HG03196 (cell line): Measurements from ENCODE around the gene KCNA10.

Source experiments
- ATAC-seq: cut with Tn5 transposase; IDR thresholded peaks from one replicate; pipeline ENCODE4 v1.9.1; 2021; ENCODE audit not compliant: unreplicated experiment

The KCNA10 gene

GRCh38 chr1:110502402-110503151, 16.4 kb downstream of the KCNA10 start:
- ATAC-seq, result no peak

- ATAC-seq, result no peak
Observed at GRCh38 chr1:110501488-110502132, 17.4 kb downstream of the KCNA10 start.

GRCh38 chr1:110498270-110498669, 20.7 kb downstream of the KCNA10 start:
- no peak for ATAC-seq

- ATAC-seq, result no peak
Observed at GRCh38 chr1:110495926-110496600, 22.9 kb downstream of the KCNA10 start.

- no peak for ATAC-seq
Observed at GRCh38 chr1:110494522-110495406, 24.2 kb downstream of the KCNA10 start.

- ATAC-seq, result no peak
Observed at GRCh38 chr1:110494036-110494435, 24.9 kb downstream of the KCNA10 start.

GRCh38 chr1:110493059-110493699, 25.8 kb downstream of the KCNA10 start:
- ATAC-seq, result no peak

GRCh38 chr1:110492573-110492972, 26.4 kb downstream of the KCNA10 start:
- ATAC-seq, result no peak

- ATAC-seq, result no peak
Observed at GRCh38 chr1:110490791-110491451, 28.1 kb downstream of the KCNA10 start.

GRCh38 chr1:110489973-110490542, 28.9 kb downstream of the KCNA10 start:
- ATAC-seq, result no peak

- ATAC-seq, result no peak
Observed at GRCh38 chr1:110489406-110489805, 29.6 kb downstream of the KCNA10 start.

GRCh38 chr1:110488867-110489266, 30.1 kb downstream of the KCNA10 start:
- ATAC-seq, result no peak

GRCh38 chr1:110488161-110488560, 30.8 kb downstream of the KCNA10 start:
- ATAC-seq, result no peak

GRCh38 chr1:110487726-110488125, 31.2 kb downstream of the KCNA10 start:
- ATAC-seq, result no peak

- no peak for ATAC-seq
Observed at GRCh38 chr1:110485725-110486124, 33.2 kb downstream of the KCNA10 start.

GRCh38 chr1:110484801-110485200, 34.2 kb downstream of the KCNA10 start:
- no peak for ATAC-seq

- no peak for ATAC-seq
Observed at GRCh38 chr1:110483308-110483685, 35.7 kb downstream of the KCNA10 start.

- ATAC-seq, result no peak
Observed at GRCh38 chr1:110482662-110483307, 36.2 kb downstream of the KCNA10 start.

- no peak for ATAC-seq
Observed at GRCh38 chr1:110481968-110482623, 36.9 kb downstream of the KCNA10 start.
